ENCODE results near the gene PLIN1.

DNA sequence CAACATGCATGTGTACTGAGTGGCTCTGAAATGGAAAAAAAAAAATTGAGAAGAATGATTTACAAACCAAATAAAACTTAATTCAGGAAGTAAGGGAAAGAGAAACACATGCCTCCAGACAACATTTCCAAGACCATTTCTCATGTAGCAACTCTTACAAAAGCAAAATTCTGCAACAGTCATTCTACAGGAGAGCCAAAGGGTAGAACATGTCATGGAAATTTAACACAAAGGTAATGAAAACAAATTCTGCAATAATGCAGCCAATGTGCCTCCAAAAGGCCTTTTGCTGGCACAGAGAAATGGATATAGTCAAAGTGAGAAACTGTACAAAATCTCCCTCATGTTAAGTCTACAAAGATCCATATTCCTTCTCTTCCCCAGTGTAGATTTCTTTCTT is 7.4 kb upstream of the PLIN1 start:
- TF ChIP-seq, protein P1, sequence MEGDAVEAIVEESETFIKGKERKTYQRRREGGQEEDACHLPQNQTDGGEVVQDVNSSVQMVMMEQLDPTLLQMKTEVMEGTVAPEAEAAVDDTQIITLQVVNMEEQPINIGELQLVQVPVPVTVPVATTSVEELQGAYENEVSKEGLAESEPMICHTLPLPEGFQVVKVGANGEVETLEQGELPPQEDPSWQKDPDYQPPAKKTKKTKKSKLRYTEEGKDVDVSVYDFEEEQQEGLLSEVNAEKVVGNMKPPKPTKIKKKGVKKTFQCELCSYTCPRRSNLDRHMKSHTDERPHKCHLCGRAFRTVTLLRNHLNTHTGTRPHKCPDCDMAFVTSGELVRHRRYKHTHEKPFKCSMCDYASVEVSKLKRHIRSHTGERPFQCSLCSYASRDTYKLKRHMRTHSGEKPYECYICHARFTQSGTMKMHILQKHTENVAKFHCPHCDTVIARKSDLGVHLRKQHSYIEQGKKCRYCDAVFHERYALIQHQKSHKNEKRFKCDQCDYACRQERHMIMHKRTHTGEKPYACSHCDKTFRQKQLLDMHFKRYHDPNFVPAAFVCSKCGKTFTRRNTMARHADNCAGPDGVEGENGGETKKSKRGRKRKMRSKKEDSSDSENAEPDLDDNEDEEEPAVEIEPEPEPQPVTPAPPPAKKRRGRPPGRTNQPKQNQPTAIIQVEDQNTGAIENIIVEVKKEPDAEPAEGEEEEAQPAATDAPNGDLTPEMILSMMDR (conservative IDR thresholded peaks at IDR 0.05; ENCODE audit: low read depth, low read length) = no peak
- no peak for TF ChIP-seq EZH2 (IDR thresholded peaks at IDR 0.05; ENCODE audit: borderline replicate concordance, low read depth, low read length, poor library complexity, severe bottlenecking)
